SK-N-SH (cell line): ENCODE data around the gene HIPK2. TPM values are rescaled to one million over a fixed set of nuclear protein-coding genes. Genes with fewer than 3 reads are reported as not detected.

ENCODE experiments used
- CTCF ChIA-PET: fragments of 300-600, 350-600 bp; formaldehyde crosslinking; extraction: SDS; loops from one replicate; lab custom pipeline; 2021; lab: Yijun Ruan, JAX
- POLR2A ChIA-PET: fragments of 350-600 bp; sonication (Branson Sonifier 250); formaldehyde crosslinking; extraction: SDS; loops from one replicate; lab custom pipeline; 2020; ENCODE audit warnings: antibody characterized with exemption, inconsistent platforms; lab: Yijun Ruan, JAX
- DNase-seq: peaks from one replicate; pipeline ENCODE4 v3.0.0; 2012
- H2AFZ ChIP-seq: fragments of 200-600 bp; sonication (generic); 2 replicates; pipeline ENCODE4 v1.8.1; 2016; ENCODE audit warnings: antibody characterized with exemption, mild to moderate bottlenecking, low read depth
- H3F3A ChIP-seq: fragments of 200-600 bp; sonication (generic); replicated peaks from 2 replicates; pipeline ENCODE3; 2016; ENCODE audit warnings: antibody characterized with exemption, mild to moderate bottlenecking; ENCODE audit not compliant: insufficient read depth
- H3K27ac ChIP-seq, 2 experiments: fragments of 200-500 bp in 1 of 2; fragments of 200-600 bp in 1 of 2; sonication (Bioruptor generic) in 1 of 2; sonication (generic), shearing (Covaris generic) in 1 of 2; 2 replicates each; pipeline versions ENCODE4 v1.5.1 to v1.6.1; 2014 to 2016; ENCODE audit warnings: low read depth in 2 of 2, inconsistent platforms in 1 of 2, low read length in 1 of 2, mild to moderate bottlenecking in 1 of 2, mixed read lengths in 1 of 2
- H3K27me3 ChIP-seq: fragments of 200-600 bp; sonication (generic), shearing (Covaris generic); 2 replicates; pipeline ENCODE4 v1.6.1; 2016; ENCODE audit warnings: mixed run types; ENCODE audit not compliant: insufficient read depth
- H3K36me3 ChIP-seq, 2 experiments: fragments of 200-500 bp in 1 of 2; fragments of 200-600 bp in 1 of 2; sonication (Bioruptor generic) in 1 of 2; sonication (generic) in 1 of 2; replicated peaks in 1 of 2; 2 replicates each; pipeline versions ENCODE3 to v1.5.1; 2014 to 2016; ENCODE audit warnings: low read length in 1 of 2, mild to moderate bottlenecking in 1 of 2; ENCODE audit not compliant: insufficient read depth in 2 of 2, control insufficient read depth in 1 of 2
- H3K4me1 ChIP-seq, 2 experiments: fragments of 200-500 bp in 1 of 2; fragments of 200-600 bp in 1 of 2; sonication (Bioruptor generic) in 1 of 2; sonication (generic), shearing (Covaris generic) in 1 of 2; 2 replicates each; pipeline versions ENCODE4 v1.5.1 to v1.6.1; 2014 to 2016; ENCODE audit warnings: low read depth in 1 of 2, low read length in 1 of 2, mixed run types in 1 of 2; ENCODE audit not compliant: insufficient read depth in 2 of 2, control insufficient read depth in 1 of 2
- H3K4me2 ChIP-seq: fragments of 200-600 bp; sonication (generic), shearing (Covaris generic); 2 replicates; pipeline ENCODE4 v1.6.1; 2017; ENCODE audit warnings: mixed run types
- H3K4me3 ChIP-seq, 2 experiments: fragments of 200-500 bp in 1 of 2; fragments of 200-600 bp in 1 of 2; sonication (Bioruptor generic) in 1 of 2; sonication (generic), shearing (Covaris generic) in 1 of 2; 2 replicates each; pipeline versions ENCODE4 v1.5.1 to v1.8.1; 2014 to 2016; ENCODE audit warnings: low read depth in 2 of 2, inconsistent platforms in 1 of 2, low read length in 1 of 2, mild to moderate bottlenecking in 1 of 2, mixed read lengths in 1 of 2, moderate library complexity in 1 of 2
- H3K79me2 ChIP-seq: fragments of 200-600 bp; sonication (generic); 2 replicates; pipeline ENCODE4 v1.8.1; 2017; ENCODE audit warnings: mild to moderate bottlenecking; ENCODE audit not compliant: insufficient read depth
- H3K9ac ChIP-seq: fragments of 200-600 bp; sonication (generic); 2 replicates; pipeline ENCODE4 v1.6.1; 2017; ENCODE audit warnings: mixed run types
- H3K9me2 ChIP-seq: fragments of 200-600 bp; sonication (generic); 2 replicates; pipeline ENCODE4 v1.6.1; 2017; ENCODE audit warnings: mixed run types
- H3K9me3 ChIP-seq: fragments of 200-600 bp; sonication (generic); 2 replicates; pipeline ENCODE4 v1.6.1; 2017; ENCODE audit warnings: mixed run types, mild to moderate bottlenecking, moderate library complexity
- H4K20me1 ChIP-seq: fragments of 200-600 bp; sonication (generic); 2 replicates; pipeline ENCODE4 v1.6.1; 2017; ENCODE audit warnings: mild to moderate bottlenecking, mixed run types; ENCODE audit not compliant: insufficient read depth
- CHD2 ChIP-seq: fragments of 150-350 bp; IDR thresholded peaks from 2 replicates; pipeline ENCODE4 v1.6.1; 2018; ENCODE audit warnings: low read length; ENCODE audit not compliant: partially characterized antibody
- ELF1 ChIP-seq: IDR thresholded peaks from 2 replicates; pipeline ENCODE4 v1.4.0; 2012
- FOSL2 ChIP-seq: IDR thresholded peaks from 2 replicates; pipeline ENCODE4 v1.4.0; 2012; ENCODE audit warnings: low read depth, mild to moderate bottlenecking, moderate library complexity, borderline replicate concordance
- MEF2A ChIP-seq: IDR thresholded peaks from 2 replicates; pipeline ENCODE4 v1.4.0; 2012; ENCODE audit warnings: low read depth, borderline replicate concordance
- NFIC ChIP-seq: IDR thresholded peaks from 2 replicates; pipeline ENCODE4 v1.4.0; 2012; ENCODE audit warnings: borderline replicate concordance
- RFX5 ChIP-seq: IDR thresholded peaks from 2 replicates; pipeline ENCODE4 v1.6.1; 2012; ENCODE audit warnings: mild to moderate bottlenecking, improper control_type of control experiment, low read length
- SIN3A ChIP-seq: IDR thresholded peaks from 2 replicates; pipeline ENCODE4 v1.6.1; 2012; ENCODE audit warnings: low read depth, mild to moderate bottlenecking, low read length, moderate library complexity, borderline replicate concordance
- WGBS: methylation state at CpG from one replicate; pipeline ENCODE4 v1.1.6; 2017; ENCODE audit warnings: low lambda C conversion rate; 5-methylcytosine and 5-hydroxymethylcytosine counted together
- polyA plus RNA-seq, 3 experiments: library from polyadenylated mRNA; depleted of rRNA; stranded (reverse); fragments of >200 nt; gene quantifications; 2 replicates each; pipeline ENCODE4 v1.2.3, GENCODE V29; 2012
- TF ChIP-seq, protein P1 (sequence below): IDR thresholded peaks from 2 replicates; pipeline ENCODE4 v1.4.0; 2012; ENCODE audit warnings: low read depth, borderline replicate concordance
- TF ChIP-seq, protein P2 (sequence below): IDR thresholded peaks from 2 replicates; pipeline ENCODE4; 2012
- TF ChIP-seq, protein P3 (sequence below): fragments of 200-600 bp; sonication (generic); IDR thresholded peaks from 2 replicates; pipeline ENCODE4 v1.6.1; 2017; ENCODE audit warnings: antibody characterized with exemption, mild to moderate bottlenecking, moderate library complexity

HIPK2 gene
- polyA plus RNA-seq, 1 of the 3 experiments (the other 2 are of a cell fraction): 14.2 TPM

DNA sequence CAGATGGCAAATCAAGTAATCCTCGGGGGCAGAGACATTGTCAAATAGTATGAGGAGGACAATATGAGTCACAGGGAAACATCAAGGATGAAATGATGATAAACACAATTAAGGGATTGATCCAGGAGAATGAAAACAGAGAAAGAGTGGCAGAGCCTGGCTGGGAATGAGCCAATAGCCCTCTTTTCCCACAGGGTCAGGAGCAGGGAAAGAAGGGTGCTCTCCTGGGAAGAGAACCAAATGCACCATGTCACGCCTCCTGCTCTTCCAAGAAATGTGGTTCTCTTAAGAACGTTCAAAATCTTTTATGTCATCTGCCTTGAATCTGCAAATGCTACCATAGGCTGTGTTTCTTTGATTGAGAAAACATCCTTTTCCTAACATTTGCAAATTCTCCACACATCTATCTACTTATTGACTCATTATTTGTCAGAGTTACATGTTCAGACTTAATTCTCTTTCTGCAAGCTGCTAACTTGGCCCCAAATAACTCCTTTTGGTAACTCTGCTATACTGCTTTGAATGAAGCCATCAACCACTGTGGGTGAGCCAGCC, 50.6 kb downstream of the HIPK2 start:
- no peak for DNase-seq
- H2AFZ ChIP-seq: no peak overlapping the region
- no peak overlapping the region for H3K9ac ChIP-seq
- H3K9me3 ChIP-seq: no peaks in the 10 kb centered on the region
- ChIA-PET CTCF (interaction anchor here (0.7 to 1.4 kb wide), 2 partner anchors 18 to 67 kb away, joined by 3 read pairs; no protein-coding TSS in a partner anchor), POLR2A (interaction anchor here (1.2 kb wide), 1 partner anchor 18 kb away, joined by 5 read pairs; no protein-coding TSS in a partner anchor)
- peaks cover 69% of the 10 kb centered on the region for H4K20me1 ChIP-seq
- H3K27me3 ChIP-seq: no peaks in the 10 kb centered on the region
- H3K4me1 ChIP-seq: peaks cover 18 to 35% of the 10 kb centered on the region in 2 experiments
- H3K9me2 ChIP-seq: no peaks in the 10 kb centered on the region
- H3K36me3 ChIP-seq: peaks cover 0 to 18% of the 10 kb centered on the region in 2 experiments
- H3K79me2 ChIP-seq: peaks cover 94% of the 10 kb centered on the region
- H3K27ac ChIP-seq: peak overlapping the region in 1 of 2 experiments; percentile 44; a peak in 2 of 4 replicates
- WGBS: 77% methylated on average over 3 of the region's 3 CpGs
- H3K4me2 ChIP-seq: peak overlapping the region; percentile 13
- H3K4me3 ChIP-seq: no peak overlapping the region
- peaks cover 25% of the 10 kb centered on the region for H3F3A ChIP-seq
- TF ChIP-seq SIN3A (no peak), FOSL2 (peak; percentile 20; the same call in 1 of the 2 replicates)

DNA sequence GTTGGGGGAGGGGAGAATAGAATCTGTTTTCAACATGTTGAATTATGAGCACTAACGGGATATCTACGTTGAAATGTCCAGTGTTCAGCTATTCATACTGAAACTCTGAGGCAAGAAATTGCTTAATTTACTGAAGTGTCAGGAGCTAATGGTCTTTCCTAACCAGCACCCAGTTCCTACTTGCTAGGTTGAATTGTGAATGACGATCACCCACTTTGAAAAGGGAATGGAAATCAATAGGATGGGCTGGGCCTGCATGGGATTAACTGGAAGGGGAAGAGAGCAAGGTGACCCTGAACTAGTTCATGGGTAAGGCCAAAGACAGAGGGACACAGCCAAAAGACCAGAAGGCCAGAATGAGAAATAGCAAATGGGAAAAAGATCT, 51.3 kb downstream of the HIPK2 start:
- H3K79me2 ChIP-seq: peaks cover 94% of the 10 kb centered on the region
- H4K20me1 ChIP-seq: peaks cover 70% of the 10 kb centered on the region
- no peak overlapping the region for H3K9ac ChIP-seq
- H3K27me3 ChIP-seq: no peaks in the 10 kb centered on the region
- no peak overlapping the region; the same call in 1 of the 2 replicates for H3K4me2 ChIP-seq
- POLR2A ChIA-PET: no interaction called here
- WGBS: 92% methylated on average over 3 of the region's 3 CpGs
- H3K9me2 ChIP-seq: no peaks in the 10 kb centered on the region
- H3K4me3 ChIP-seq: no peak overlapping the region
- H2AFZ ChIP-seq: no peak overlapping the region
- peaks cover 21% of the 10 kb centered on the region for H3F3A ChIP-seq
- peaks cover 13 to 29% of the 10 kb centered on the region in 2 experiments for H3K4me1 ChIP-seq
- no peak for DNase-seq
- H3K36me3 ChIP-seq: peaks cover 0 to 18% of the 10 kb centered on the region in 2 experiments
- TF ChIP-seq, protein P1, sequence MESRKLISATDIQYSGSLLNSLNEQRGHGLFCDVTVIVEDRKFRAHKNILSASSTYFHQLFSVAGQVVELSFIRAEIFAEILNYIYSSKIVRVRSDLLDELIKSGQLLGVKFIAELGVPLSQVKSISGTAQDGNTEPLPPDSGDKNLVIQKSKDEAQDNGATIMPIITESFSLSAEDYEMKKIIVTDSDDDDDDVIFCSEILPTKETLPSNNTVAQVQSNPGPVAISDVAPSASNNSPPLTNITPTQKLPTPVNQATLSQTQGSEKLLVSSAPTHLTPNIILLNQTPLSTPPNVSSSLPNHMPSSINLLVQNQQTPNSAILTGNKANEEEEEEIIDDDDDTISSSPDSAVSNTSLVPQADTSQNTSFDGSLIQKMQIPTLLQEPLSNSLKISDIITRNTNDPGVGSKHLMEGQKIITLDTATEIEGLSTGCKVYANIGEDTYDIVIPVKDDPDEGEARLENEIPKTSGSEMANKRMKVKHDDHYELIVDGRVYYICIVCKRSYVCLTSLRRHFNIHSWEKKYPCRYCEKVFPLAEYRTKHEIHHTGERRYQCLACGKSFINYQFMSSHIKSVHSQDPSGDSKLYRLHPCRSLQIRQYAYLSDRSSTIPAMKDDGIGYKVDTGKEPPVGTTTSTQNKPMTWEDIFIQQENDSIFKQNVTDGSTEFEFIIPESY: no peak
- TF ChIP-seq RFX5 (no peak), CHD2 (no peak)
- H3K27ac ChIP-seq: peak overlapping the region in 1 of 2 experiments; percentile 44; a peak in 2 of 4 replicates
- no peaks in the 10 kb centered on the region for H3K9me3 ChIP-seq
- CTCF ChIA-PET: interaction anchor here (1.2 kb wide), 1 partner anchor 17 kb away, joined by 4 read pairs; no protein-coding TSS in a partner anchor

DNA sequence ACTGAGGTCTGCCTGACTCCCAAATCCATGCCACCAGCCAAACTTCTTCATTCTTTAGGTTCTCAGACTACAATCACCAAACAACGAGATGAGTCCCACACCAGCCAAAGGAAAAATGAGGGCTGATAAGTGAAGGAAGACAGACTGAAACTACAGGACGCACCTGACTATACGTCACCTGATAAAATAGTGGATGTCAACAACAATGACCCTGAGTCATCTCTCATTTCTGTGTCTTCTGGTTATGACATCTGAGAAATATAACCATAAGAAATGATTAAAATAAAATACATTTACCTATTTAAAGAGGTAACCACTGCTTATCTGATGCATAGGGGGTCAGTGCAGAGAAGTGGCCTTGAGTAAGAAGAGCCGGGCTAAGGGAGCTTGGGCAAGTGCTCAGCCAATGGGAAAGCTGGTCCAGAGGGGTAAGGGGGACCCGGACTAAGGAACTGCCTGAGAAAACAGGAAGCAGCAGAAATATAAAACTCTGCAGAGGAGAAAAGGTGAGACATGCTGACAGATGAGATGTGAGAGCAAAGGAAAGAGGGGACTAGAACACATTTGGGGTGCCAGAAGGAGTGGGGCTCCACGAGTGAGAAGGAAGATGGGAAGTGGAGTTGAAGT, 51.8 kb downstream of the HIPK2 start:
- CTCF ChIA-PET: interaction anchor here (1.2 kb wide), 1 partner anchor 17 kb away, joined by 4 read pairs; no protein-coding TSS in a partner anchor
- peaks cover 9 to 24% of the 10 kb centered on the region in 2 experiments; a peak in 3 of 4 replicates for H3K4me1 ChIP-seq

More for the DNA sequence above, 51.8 kb downstream of the HIPK2 start:
- Histone ChIP-seq H3K27ac (peak overlapping the region in 1 of 2 experiments; percentile 45; a peak in 1 of 4 replicates), H3K4me2 (peak overlapping the region; percentile 15; the same call in 1 of the 2 replicates), H3K9me2 (no peaks in the 10 kb centered on the region), H3F3A (peaks cover 21% of the 10 kb centered on the region), H3K27me3 (no peaks in the 10 kb centered on the region), H2AFZ (no peak overlapping the region), H3K36me3 (peaks cover 0 to 18% of the 10 kb centered on the region in 2 experiments), H3K9me3 (no peaks in the 10 kb centered on the region), H3K9ac (no peak overlapping the region), H3K79me2 (peaks cover 94% of the 10 kb centered on the region), H3K4me3 (no peak overlapping the region), H4K20me1 (peaks cover 70% of the 10 kb centered on the region)
- TF ChIP-seq, protein P2, sequence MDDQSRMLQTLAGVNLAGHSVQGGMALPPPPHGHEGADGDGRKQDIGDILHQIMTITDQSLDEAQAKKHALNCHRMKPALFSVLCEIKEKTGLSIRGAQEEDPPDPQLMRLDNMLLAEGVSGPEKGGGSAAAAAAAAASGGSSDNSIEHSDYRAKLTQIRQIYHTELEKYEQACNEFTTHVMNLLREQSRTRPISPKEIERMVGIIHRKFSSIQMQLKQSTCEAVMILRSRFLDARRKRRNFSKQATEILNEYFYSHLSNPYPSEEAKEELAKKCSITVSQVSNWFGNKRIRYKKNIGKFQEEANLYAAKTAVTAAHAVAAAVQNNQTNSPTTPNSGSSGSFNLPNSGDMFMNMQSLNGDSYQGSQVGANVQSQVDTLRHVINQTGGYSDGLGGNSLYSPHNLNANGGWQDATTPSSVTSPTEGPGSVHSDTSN: no peak
- TF ChIP-seq MEF2A: no peak
- TF ChIP-seq ELF1: no peak
- TF ChIP-seq, protein P3, sequence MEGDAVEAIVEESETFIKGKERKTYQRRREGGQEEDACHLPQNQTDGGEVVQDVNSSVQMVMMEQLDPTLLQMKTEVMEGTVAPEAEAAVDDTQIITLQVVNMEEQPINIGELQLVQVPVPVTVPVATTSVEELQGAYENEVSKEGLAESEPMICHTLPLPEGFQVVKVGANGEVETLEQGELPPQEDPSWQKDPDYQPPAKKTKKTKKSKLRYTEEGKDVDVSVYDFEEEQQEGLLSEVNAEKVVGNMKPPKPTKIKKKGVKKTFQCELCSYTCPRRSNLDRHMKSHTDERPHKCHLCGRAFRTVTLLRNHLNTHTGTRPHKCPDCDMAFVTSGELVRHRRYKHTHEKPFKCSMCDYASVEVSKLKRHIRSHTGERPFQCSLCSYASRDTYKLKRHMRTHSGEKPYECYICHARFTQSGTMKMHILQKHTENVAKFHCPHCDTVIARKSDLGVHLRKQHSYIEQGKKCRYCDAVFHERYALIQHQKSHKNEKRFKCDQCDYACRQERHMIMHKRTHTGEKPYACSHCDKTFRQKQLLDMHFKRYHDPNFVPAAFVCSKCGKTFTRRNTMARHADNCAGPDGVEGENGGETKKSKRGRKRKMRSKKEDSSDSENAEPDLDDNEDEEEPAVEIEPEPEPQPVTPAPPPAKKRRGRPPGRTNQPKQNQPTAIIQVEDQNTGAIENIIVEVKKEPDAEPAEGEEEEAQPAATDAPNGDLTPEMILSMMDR: no peak
- TF ChIP-seq NFIC: no peak
- 95% methylated on average over 6 of the region's 6 CpGs for whole genome bisulfite sequencing
- POLR2A ChIA-PET: no interaction called here
- no peak for DNase-seq
